Effector CD8-positive, alpha-beta T cell (primary cell): ENCODE measurements around the gene FRMD4A.
A peak's percentile ranks its signal among the peaks of the same experiment; 100 is the strongest.
"Not testable (repeated sequence)": the region's sequence is repeated elsewhere in the genome, so short reads cannot be mapped to it uniquely, and the experiment has no call there.

Experiments used
- DNase-seq: peaks from one replicate; lab custom pipeline; 2025; lab: John Stamatoyannopoulos, UW

Gene FRMD4A

GRCh38 chr10:13719425-13719824 is 611.3 kb downstream of the FRMD4A start:
- no peak for DNase-seq

- no peak for DNase-seq
Observed at GRCh38 chr10:13718820-13719219, 611.9 kb downstream of the FRMD4A start.

- DNase-seq = peak; percentile 8
Observed at GRCh38 chr10:13717936-13718772, 612.6 kb downstream of the FRMD4A start.

GRCh38 chr10:13717571-13717935 is 613.2 kb downstream of the FRMD4A start:
- no peak for DNase-seq

GRCh38 chr10:13716081-13717071 is 614.3 kb downstream of the FRMD4A start:
- no peak for DNase-seq

GRCh38 chr10:13715596-13715995 is 615.1 kb downstream of the FRMD4A start:
- not testable (repeated sequence) for DNase-seq

GRCh38 chr10:13715100-13715499 is 615.6 kb downstream of the FRMD4A start:
- DNase-seq = no peak

- DNase-seq = no peak
Observed at GRCh38 chr10:13712837-13713581, 617.7 kb downstream of the FRMD4A start.

GRCh38 chr10:13712476-13712836 is 618.3 kb downstream of the FRMD4A start:
- DNase-seq = no peak

- no peak for DNase-seq
Observed at GRCh38 chr10:13711291-13711690, 619.4 kb downstream of the FRMD4A start.

- DNase-seq = no peak
Observed at GRCh38 chr10:13709931-13710650, 620.6 kb downstream of the FRMD4A start.

- DNase-seq = no peak
Observed at GRCh38 chr10:13708256-13708990, 622.3 kb downstream of the FRMD4A start.

GRCh38 chr10:13707156-13707881 is 623.4 kb downstream of the FRMD4A start:
- no peak for DNase-seq

GRCh38 chr10:13706604-13707003 is 624.1 kb downstream of the FRMD4A start:
- no peak for DNase-seq

- DNase-seq = no peak
Observed at GRCh38 chr10:13706175-13706574, 624.5 kb downstream of the FRMD4A start.

GRCh38 chr10:13705526-13706174 is 625.1 kb downstream of the FRMD4A start:
- no peak for DNase-seq

GRCh38 chr10:13704964-13705363 is 625.8 kb downstream of the FRMD4A start:
- no peak for DNase-seq

- no peak for DNase-seq
Observed at GRCh38 chr10:13703997-13704536, 626.7 kb downstream of the FRMD4A start.
